T follicular helper cell (primary cell): ENCODE data around the gene CAST.
"Not testable (repeated sequence)": the region's sequence is repeated elsewhere in the genome, so short reads cannot be mapped to it uniquely, and the experiment has no call there.

Experiments
- DNase-seq: peaks from one replicate; pipeline ENCODE4 v3.0.0-alpha.2; 2020; ENCODE audit warnings: low read depth
- total RNA-seq, 2 experiments: gene quantifications; one replicate each; lab custom pipeline; 2026; lab: John Stamatoyannopoulos, UW

The CAST gene, protein sequence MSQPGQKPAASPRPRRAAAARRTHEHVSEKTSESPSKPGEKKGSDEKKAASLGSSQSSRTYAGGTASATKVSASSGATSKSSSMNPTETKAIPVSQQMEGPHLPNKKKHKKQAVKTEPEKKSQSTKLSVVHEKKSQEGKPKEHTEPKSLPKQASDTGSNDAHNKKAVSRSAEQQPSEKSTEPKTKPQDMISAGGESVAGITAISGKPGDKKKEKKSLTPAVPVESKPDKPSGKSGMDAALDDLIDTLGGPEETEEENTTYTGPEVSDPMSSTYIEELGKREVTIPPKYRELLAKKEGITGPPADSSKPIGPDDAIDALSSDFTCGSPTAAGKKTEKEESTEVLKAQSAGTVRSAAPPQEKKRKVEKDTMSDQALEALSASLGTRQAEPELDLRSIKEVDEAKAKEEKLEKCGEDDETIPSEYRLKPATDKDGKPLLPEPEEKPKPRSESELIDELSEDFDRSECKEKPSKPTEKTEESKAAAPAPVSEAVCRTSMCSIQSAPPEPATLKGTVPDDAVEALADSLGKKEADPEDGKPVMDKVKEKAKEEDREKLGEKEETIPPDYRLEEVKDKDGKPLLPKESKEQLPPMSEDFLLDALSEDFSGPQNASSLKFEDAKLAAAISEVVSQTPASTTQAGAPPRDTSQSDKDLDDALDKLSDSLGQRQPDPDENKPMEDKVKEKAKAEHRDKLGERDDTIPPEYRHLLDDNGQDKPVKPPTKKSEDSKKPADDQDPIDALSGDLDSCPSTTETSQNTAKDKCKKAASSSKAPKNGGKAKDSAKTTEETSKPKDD
- total RNA-seq: 133 to 283 reads per million in 2 experiments

DNA sequence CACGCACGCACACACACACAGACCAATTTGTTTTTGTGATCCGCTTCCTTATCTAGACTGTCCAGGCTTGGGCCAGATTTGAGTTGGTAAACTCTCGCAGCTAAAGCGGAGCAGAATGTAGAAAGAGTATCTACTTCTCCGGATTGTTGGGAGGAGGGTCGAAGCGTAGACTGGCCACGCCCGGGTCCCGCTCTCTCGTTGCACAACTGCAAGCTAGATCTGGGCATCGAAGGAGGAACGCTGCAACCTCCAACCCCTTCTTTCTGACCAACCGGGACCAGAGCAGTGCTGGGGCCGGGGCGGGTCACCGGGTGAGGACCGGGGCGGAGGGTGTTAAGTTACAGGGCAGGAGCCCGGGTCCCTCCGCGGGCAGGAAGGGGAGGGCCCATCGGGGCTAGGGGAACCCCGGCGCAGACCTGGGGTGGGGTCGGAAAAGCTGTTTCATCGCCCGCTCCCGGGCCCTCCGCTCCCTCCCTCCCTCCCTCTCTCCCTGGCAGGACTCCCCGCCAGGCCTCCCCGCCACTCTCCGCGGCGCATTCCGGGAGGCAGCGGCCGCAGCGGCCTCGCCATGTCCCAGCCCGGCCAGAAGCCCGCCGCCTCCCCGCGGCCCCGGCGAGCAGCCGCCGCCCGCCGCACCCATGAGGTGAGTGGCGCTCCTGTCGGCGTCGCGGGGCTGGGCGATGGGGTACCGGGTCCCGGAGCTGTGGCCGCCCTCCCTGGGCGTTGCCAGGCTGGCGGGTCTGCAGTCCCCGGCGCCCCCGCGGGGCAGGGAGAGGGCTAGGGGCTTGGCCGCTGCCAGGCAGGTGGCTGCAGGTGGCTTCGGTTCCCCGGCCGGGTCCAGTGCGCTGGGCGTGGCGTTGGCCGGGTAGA is at the start of gene CAST:
TSS of gene CAST (plus strand) at position 522 of the 870 bp plus-strand sequence. CDS start at position 569, 47 bp downstream.
- DNase-seq: peak; percentile 56

DNA sequence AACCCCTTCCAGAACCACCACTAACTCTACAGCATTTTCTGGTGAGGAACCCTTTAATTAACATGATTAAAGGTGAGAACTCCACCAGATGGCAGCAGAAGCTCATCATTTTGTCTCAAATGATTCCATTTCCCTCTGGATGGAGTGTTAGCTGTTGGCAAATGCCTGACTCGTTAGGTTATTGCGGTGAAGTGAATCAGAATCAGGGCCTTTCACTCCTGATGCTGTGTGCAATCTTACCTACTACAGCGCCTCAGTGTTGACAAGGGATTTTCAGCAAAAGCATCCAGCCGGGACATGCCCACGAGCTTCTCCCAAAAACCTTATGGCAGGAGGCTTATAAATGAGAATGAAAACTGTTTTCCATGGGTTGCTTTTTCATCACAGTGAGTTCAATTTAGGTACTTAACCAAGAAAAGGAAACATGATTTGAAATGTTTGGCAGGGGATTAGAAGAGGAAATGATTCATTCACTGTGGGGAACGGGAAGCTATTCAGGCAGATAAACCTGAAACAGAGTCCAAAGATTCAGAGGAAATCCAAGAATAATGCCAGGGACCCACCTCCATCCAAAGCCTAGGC is 48.0 kb upstream of the CAST start:
- DNase-seq: peak; percentile 30

DNA sequence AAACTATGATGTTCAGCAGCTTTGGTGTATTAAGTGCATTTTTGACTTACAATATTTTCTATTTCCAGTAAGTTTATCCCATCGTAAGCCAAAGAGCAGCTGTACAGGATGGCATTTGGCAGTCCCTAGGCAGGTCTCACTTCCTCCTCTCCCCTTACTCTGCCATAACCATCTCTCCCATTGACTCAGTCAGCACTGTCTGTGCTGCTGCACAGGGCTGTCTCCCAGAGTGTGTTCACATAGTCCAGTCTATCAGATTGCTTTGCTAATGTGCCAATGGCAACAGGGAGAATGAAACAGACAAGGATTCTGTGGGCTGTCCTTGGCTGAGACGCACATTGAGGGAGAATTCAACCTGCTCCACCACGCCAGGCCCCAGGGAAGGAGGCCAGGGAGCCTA is 47.0 kb upstream of the CAST start:
- DNase-seq: no peak

DNA sequence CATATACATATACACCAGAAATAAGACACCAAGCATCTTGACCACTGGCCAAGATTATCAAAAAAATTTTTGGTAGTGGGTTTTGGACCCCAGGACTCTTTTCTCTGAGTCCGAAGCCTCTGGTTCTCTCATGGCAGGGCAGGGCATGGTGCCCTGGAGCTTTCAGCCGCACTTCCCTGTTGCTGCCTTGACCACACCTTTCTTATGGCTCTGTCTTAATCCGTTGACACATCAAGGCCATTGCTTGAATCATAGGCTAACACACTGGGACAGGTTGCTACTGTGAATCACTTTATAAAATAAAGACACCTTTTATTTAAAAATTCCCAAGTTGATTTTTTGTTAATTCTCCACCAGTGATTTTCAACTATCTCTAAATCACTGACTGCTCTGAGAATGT is 45.4 kb upstream of the CAST start:
- DNase-seq: no peak

DNA sequence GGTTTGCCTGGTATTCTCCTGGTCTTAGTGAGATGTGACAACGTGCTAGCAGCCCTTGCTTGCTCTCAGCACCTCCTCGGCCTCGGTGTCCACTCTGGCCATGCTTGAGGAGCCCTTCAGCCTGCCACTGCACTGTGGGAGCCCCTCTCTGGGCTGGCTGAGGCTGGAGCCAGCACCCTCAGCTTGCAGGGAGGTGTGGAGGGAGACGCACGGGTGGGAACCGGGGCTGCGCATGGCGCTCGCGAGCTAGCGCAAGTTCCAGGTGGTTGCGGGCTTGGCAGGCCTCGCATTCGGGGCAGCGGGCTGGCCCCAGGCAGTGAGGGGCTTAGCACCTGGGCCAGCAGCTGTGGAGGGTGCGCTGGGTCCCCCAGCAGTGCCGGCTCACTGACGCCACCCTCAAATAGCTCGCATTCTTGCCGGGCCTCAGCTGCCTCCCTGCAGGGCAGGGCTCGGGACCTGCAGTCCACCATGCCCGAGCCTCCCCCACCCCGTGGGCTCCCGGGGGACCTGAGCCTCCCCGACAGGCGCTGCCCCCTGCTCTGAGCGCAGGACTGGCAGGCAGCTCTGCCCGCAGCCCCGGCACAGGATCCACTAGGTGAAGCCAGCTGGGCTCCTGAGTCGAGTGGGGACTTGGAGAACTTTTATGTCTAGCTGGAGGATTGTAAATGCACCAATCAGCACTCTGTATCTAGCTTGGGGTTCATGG is 43.7 kb upstream of the CAST start:
- DNase-seq: not testable (repeated sequence)

DNA sequence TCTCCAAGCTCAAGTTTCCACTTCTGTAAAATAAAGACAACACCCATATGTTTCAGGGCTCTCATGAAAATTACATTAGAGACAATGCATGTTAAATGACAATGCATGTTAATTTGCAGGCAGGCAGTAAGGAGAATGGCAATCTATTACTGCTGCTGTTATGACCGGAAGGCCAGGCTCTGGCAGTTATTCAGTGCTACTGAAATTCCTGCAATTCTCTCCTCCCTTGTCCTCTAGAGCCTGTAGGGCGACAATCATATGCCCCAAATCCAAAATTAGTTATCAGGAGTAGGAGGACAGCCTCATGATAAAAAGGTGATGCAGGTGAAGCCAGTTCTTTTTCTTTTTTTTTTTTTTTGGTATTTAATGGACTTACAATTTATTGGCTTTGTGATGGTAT is 42.2 kb upstream of the CAST start:
- no peak for DNase-seq

DNA sequence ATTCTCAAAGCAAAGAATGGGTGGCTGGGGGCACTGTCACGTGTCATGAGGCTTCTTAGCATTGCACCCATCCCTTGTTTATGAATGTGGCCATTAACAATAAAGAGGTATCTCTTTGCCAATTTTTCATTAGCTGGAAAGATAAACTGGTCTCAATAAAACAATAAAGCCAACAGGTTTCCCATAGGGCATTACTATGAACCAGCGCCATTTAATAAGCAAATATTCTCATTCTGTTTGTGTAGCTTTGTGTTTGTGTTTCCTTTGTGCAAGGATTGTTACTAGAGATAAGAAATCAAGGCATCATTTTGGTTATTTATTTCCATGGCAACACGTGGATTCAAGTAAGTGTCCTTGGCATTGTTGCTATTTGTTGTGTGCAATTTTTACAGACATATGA is 37.6 kb upstream of the CAST start:
- no peak for DNase-seq

DNA sequence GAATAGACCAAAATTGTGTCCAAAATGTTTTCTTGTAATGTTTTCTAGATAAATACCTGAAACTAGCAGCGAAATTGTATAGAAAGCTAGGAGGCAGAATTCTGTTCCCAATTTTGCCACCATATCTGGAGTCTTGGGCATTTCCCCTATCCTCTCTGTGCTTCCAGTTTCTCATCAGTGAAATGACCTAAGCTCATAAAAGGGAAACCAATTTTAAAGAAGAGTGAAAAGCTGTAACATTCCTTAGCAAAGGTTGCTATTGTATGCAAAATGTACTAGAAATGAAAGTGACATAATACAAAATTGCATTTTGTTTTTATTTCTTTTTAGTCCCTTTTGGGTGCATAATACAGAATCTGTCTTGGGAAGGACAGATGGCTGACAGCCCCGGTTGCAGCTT is 36.8 kb upstream of the CAST start:
- DNase-seq: no peak

DNA sequence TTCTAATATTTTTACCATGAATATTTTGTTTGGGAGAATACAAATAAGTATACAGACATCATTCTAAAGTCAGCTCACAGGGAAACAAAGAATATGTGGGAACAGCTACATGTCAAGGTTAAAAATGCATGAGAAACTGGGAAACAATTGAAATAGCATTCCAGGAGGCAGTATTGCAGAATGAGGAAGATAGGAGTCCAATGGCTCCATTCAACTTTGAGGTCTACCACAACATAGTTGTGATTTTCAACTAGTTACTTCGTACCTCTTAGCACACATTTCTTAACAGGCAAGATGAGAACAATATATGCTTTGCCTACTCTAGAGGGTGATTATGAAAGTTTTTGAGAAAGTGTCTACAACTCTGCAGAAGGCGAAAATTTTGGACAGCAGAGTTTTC is 35.2 kb upstream of the CAST start:
- DNase-seq: no peak

DNA sequence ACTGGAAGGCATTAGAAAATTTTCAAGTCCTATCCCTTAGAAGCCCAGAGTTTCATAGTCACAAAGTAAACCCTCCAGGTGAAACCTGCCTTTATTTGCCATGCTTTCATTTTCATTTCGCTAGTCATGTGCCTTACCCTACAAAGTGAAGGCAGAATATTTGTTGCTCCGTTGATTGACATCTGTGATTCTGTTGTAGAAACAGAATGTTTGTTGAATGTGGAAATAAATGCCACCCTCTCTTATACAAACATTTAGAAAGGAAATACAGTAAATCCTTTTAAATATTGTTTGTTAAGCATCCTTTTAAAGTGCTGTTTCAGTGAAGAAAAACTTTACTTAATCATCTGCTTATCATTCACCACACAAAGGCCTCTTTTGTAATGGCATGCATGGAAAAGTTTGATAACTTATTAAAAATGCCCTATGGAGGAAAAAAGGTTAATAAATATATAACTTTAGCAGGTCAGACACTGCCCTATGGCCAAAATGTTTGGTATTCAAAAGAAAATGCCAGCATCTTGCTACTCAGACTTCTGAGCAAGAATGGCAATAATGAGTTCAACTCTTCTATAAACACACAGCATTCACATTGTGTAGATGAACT is 34.3 kb upstream of the CAST start:
- no peak for DNase-seq

DNA sequence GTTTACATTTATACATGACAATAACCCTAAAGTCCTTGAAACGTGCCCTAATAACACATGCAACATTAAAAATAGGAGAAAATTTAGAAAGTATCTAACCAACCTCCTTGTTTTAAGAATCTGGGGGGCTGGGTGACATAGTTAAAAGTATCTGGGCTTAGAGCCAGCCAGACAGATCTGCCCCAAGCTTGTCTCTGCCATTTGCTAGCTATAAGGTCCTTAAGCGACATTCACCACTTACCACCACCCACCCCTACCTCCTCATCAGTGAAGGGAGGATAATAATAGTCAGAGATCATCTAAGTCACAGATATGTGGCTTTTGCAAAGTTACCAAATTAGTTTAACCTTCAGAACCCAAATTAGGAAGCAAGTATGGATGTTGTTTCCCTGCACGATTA is 33.8 kb upstream of the CAST start:
- no peak for DNase-seq

DNA sequence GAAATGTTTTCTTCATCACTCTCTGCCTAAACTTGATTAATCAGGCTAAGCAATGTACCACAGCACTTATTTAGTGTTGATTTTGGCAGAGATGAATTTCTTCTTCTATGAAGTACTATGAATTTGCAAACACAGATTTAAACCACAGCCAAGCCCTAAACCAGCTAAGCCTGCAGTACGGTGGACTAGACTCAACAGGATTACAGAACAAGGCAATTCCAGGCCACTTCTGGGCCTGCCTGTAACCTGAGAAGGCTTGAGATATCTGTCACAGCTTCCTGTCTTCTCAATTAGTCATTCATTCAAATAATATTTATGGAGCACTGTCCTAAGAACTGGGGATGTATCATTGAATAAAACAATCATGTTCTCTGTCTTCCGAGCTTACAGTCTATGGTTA is 32.4 kb upstream of the CAST start:
- no peak for DNase-seq

DNA sequence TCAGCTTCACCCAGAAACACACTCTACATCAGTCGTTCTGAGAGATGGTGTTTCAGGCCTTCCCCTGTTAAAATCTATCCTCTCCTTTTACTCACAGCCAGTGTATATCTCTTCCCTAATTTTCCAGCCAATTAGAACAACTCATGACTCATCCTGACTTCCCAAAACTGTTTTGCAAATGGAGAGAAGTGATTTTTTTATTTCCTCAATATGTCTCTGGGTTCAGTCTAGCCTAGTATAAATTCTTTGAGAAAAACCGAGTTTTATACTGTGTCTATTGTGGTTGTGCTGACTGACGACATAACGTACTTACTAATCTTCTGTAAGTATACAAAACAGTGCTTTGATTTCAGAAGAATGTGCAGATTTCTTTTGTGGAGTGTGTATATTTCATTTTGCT is 28.4 kb upstream of the CAST start:
- DNase-seq: no peak

DNA sequence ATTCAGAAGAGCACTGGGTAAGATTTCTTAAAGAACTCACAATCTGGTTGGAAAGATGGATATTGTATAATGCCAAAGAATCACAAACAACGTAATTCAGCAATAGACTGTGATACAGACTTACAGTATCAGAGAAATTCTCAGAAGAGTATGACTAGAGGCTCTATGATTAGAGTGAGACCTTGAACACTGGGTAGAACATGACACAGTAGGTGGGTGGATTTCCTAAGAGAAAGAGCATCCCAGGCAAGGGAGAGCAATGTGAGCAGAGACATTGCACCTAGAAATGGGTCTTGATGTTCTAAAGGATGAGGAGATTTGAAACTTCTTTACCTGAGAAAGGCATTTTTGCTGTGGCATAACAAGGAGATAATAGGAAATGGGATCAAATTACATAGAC is 27.3 kb upstream of the CAST start:
- no peak for DNase-seq

DNA sequence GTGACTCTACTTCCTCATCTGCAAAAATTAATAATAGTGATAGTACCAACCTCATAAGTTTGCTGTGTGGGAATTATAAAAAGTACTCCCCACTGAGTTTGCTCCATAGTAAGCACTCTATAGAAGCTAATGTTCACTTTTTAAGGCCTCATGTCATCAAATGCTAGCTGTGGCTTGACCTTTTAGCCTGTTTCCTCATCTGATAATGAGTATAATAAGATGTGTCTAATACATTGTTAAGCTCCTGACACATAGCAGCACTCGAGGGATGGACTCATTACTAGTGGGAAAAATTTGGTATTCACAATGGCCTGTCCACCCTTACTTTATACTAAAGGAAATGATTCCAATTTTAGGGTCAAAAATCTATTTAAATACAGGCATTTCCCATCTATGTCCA is 26.1 kb upstream of the CAST start:
- DNase-seq: no peak

DNA sequence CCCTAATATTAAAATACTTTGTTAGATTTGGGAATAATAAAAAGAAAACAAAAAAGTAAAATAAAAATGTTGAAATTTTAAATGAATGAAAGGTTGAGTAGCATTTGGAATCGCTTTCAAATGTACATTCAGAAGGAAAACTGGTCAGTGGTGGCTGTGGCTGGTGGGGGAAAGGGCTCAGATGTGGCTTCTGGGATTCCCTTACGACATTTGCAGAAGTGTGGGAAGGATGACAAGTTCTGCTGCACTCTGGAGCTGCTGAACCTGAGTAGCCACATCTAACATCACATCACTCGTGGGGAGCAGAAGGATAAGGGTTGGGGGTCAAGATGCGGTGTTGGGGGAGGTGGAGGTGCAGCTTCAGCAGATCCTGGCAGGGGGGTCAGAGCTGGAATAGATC is 25.6 kb upstream of the CAST start:
- DNase-seq: no peak

DNA sequence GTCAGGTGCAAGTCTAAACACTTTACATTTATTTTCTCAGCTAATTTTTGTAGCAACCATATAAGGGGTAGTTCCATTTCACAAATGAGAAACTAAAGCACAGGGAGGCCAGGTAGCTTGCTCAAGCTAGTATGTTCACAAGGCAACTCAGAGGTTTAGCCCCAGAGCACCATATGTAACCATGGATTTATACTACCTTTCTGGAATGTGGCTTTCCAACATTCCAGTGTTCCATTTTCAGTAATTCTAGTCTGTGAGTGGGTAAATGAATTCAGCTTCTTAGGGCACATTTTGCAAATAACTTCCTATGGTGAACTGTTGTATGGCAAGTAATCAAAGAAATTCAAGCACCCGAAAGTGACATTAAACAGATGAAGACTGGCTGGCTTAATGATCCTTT is 25.0 kb upstream of the CAST start:
- no peak for DNase-seq

DNA sequence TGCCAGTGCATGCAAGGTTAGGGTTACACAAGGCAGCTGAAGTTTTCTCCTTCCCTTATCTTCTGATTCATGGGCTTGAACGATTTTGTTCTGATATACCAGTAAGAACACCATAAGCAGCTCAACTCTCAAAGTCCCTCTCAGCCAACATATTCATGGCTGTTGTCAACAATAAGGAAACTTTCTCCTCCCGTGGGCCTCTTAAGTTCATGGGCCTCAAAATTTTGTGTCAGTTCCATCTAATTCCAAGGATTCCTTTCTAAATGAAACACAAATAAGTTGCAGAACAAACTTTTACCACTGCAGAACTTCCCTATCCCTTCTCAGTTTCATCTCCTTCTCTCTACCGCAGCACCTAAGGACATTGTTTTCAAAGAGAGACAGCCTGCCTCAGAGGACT is 23.6 kb upstream of the CAST start:
- DNase-seq: no peak

DNA sequence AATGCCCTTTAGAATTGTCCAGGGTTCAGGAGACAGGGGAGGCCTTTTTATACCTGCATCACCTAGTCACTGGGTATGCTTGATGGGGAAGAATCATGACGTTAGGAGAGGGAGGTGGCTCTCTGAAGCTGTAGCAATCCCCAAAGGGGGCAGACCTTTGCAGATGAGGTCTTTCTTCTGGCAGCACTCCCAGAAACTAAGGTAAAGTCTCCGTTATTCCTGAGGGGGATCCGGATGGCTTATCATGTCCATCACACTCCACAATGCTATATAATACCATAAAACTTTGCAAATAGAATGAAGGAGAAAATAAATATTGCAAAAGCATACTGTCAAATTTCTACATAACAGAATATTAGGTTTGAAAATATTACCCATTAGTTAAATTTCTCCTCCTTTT is 21.5 kb upstream of the CAST start:
- DNase-seq: no peak

DNA sequence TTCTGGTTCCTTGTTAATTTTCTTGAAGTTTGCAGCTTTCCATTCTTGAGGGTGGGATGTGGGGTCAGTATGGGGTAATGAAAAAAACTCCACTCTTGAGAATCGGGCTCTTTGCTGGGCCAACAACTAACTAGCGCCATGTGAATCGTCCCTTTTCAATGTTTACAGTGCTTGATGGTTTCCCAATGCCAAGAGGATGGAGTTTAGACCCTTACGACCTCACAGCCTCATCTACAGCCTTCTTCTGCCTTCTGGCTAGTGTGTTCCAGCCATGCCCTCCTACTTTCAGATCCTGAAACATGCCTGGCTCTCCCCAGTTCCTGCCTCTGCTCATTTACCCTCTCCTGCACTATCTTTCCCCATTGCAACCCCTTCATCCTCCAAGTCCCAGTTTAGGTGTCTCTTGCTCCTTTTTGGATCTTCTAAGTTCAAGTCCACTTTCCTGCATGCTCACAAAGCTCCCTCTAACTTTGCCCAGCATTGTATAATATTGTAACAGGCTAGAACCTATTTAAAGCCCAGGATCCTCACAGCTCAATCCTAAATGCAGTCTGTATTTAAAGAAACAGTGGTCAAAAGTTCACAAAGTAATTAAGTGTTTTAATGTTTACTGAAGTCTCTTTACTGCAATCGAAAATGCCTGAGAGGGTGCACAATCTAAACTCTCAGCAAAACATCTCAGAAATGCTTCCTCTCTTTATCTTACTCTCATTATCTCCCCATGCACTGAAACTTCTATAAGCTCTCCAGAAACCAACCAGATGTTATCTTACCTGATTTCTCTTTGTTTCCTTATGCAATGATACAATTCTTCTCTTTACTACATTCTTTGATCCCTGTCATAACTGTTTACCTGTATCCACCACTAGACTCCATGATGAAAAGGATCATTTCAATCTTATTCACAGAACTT is 20.6 kb upstream of the CAST start:
- DNase-seq: no peak
